ENCODE results near the gene HASPIN.

- TF ChIP-seq CTCF (IDR thresholded peaks at IDR 0.05) (0 out of 2 replicates have a peak, but pooled peaks have one; percentile 16), ZFX (IDR thresholded peaks at IDR 0.05; ENCODE audit: borderline replicate concordance) (no peak)
Observed at GRCh38 chr17:3723556-3724377, at the start of gene HASPIN.
